GM21529 (cell line): ENCODE measurements around the gene ABLIM2.
"Not testable (repeated sequence)": the region's sequence is repeated elsewhere in the genome, so short reads cannot be mapped to it uniquely, and the experiment has no call there.

Experiments
- ATAC-seq: cut with Tn5 transposase; IDR thresholded peaks from one replicate; pipeline ENCODE4 v1.9.1; 2021; ENCODE audit not compliant: unreplicated experiment

The ABLIM2 gene

GRCh38 chr4:7944599-7945220, 213.9 kb downstream of the ABLIM2 start:
- no peak for ATAC-seq

- not testable (repeated sequence) for ATAC-seq
Measured at GRCh38 chr4:7943688-7944087, 214.9 kb downstream of the ABLIM2 start.

- ATAC-seq: no peak
Measured at GRCh38 chr4:7943211-7943610, 215.4 kb downstream of the ABLIM2 start.

- ATAC-seq: no peak
Measured at GRCh38 chr4:7941965-7942496, 216.6 kb downstream of the ABLIM2 start.

GRCh38 chr4:7941111-7941964, 217.3 kb downstream of the ABLIM2 start:
- no peak for ATAC-seq

- peak; percentile 95 for ATAC-seq
Measured at GRCh38 chr4:7939377-7940108, 219.1 kb downstream of the ABLIM2 start, which contains the start of gene AFAP1. Gene AFAP1 (minus strand): TSS chr4:7939861. CDS start chr4:7872078, 67,783 bp downstream.

GRCh38 chr4:7938609-7939376, 219.8 kb downstream of the ABLIM2 start:
- no peak for ATAC-seq

GRCh38 chr4:7938266-7938608, 220.4 kb downstream of the ABLIM2 start:
- no peak for ATAC-seq

GRCh38 chr4:7937006-7937405, 221.6 kb downstream of the ABLIM2 start:
- no peak for ATAC-seq

- no peak for ATAC-seq
Measured at GRCh38 chr4:7933651-7934510, 224.7 kb downstream of the ABLIM2 start.

- no peak for ATAC-seq
Measured at GRCh38 chr4:7932287-7932686, 226.3 kb downstream of the ABLIM2 start.

GRCh38 chr4:7929118-7929951, 229.3 kb downstream of the ABLIM2 start:
- ATAC-seq: no peak

- no peak for ATAC-seq
Measured at GRCh38 chr4:7928711-7929110, 229.9 kb downstream of the ABLIM2 start.

GRCh38 chr4:7926822-7927221, 231.8 kb downstream of the ABLIM2 start:
- ATAC-seq: no peak

- no peak for ATAC-seq
Measured at GRCh38 chr4:7924570-7924969, 234.0 kb downstream of the ABLIM2 start.

- ATAC-seq: no peak
Measured at GRCh38 chr4:7924163-7924562, 234.4 kb downstream of the ABLIM2 start.

- ATAC-seq: no peak
Measured at GRCh38 chr4:7922466-7922865, 236.1 kb downstream of the ABLIM2 start.

- ATAC-seq: no peak
Measured at GRCh38 chr4:7918981-7919380, 239.6 kb downstream of the ABLIM2 start.

- ATAC-seq: not testable (repeated sequence)
Measured at GRCh38 chr4:7918187-7918586, 240.4 kb downstream of the ABLIM2 start.
